ENCODE data around the gene TXNRD3. TPM values are rescaled to one million over a fixed set of nuclear protein-coding genes. Genes with fewer than 3 reads are reported as not detected.
A peak's percentile ranks its signal among the peaks of the same experiment; 100 is the strongest.

TXNRD3 gene
- total and polyA plus RNA-seq, 8 donors = 9.6 to 25.6 (median 19.6) TPM

GRCh38 chr3:126679318-126679751, 24.4 kb upstream of the TXNRD3 start:
- H3K4me3 ChIP-seq = no peak overlapping the region

GRCh38 chr3:126678693-126679317, 23.9 kb upstream of the TXNRD3 start:
- DNase-seq = peak in 2 of 4 donors; percentile 51 to 80
- Histone ChIP-seq H3K9me3 (peaks cover 0 to 9% of the 10 kb centered on the region in 2 donors), H3K4me1 (peaks cover 0 to 8% of the 10 kb centered on the region in 2 donors), H3K27ac (no peak overlapping the region), H3K36me3 (no peaks in the 10 kb centered on the region), H3K27me3 (peaks cover 0 to 20% of the 10 kb centered on the region in 2 donors), H3K4me3 (no peak overlapping the region)
- peak; percentile 93 for ATAC-seq
- intact Hi-C loops (cut with DNase I) = loop anchor here in 1 of 2 donors (5.0 to 10.0 kb wide), 2 partner anchors 776 to 863 kb away; no protein-coding TSS in a partner anchor
- TF ChIP-seq CTCF (IDR thresholded peaks at IDR 0.05) = no peak

More at GRCh38 chr3:126679318-126679751, 24.4 kb upstream of the TXNRD3 start:
- intact Hi-C loops (cut with DNase I) = loop anchor here in 1 of 2 donors (5.0 to 10.0 kb wide), 2 partner anchors 775 to 863 kb away; no protein-coding TSS in a partner anchor
- Histone ChIP-seq H3K27ac (no peak overlapping the region), H3K27me3 (peaks cover 0 to 20% of the 10 kb centered on the region in 2 donors), H3K9me3 (peaks cover 0 to 4% of the 10 kb centered on the region in 2 donors), H3K36me3 (no peaks in the 10 kb centered on the region), H3K4me1 (peaks cover 0 to 8% of the 10 kb centered on the region in 2 donors)
- TF ChIP-seq CTCF (IDR thresholded peaks at IDR 0.05) = peak; percentile 98
- peak; percentile 66 to 94 (median 78) for DNase-seq
- peak; percentile 98 for ATAC-seq

GRCh38 chr3:126677862-126678503, 23.1 kb upstream of the TXNRD3 start:
- H3K9me3 ChIP-seq = peaks cover 0 to 10% of the 10 kb centered on the region in 2 donors
- intact Hi-C loops (cut with DNase I) = loop anchor here in 1 of 2 donors (5.0 to 10.0 kb wide), 2 partner anchors 777 to 864 kb away; no protein-coding TSS in a partner anchor
- no peak overlapping the region for H3K4me3 ChIP-seq
- H3K36me3 ChIP-seq = no peaks in the 10 kb centered on the region
- H3K27me3 ChIP-seq = peaks cover 0 to 20% of the 10 kb centered on the region in 2 donors
- ATAC-seq (no peak), DNase-seq (no peak)
- peaks cover 0 to 8% of the 10 kb centered on the region in 2 donors for H3K4me1 ChIP-seq
- TF ChIP-seq CTCF (IDR thresholded peaks at IDR 0.05) = no peak
- H3K27ac ChIP-seq = no peak overlapping the region

GRCh38 chr3:126676919-126677705, 22.2 kb upstream of the TXNRD3 start:
- no peak overlapping the region for H3K4me3 ChIP-seq
- peaks cover 0 to 8% of the 10 kb centered on the region in 2 donors for H3K4me1 ChIP-seq
- ATAC-seq (no peak), DNase-seq (no peak)
- intact Hi-C loops (cut with DNase I) = loop anchor here in 1 of 2 donors (5.0 to 10.0 kb wide), 2 partner anchors 778 to 865 kb away; no protein-coding TSS in a partner anchor
- peaks cover 0 to 20% of the 10 kb centered on the region in 2 donors for H3K27me3 ChIP-seq
- peaks cover 0 to 10% of the 10 kb centered on the region in 2 donors for H3K9me3 ChIP-seq
- no peaks in the 10 kb centered on the region for H3K36me3 ChIP-seq
- TF ChIP-seq CTCF (IDR thresholded peaks at IDR 0.05) = no peak
- H3K27ac ChIP-seq = no peak overlapping the region

All from left lung (tissue), 10 donors.